ENCODE data around the gene WNT1.

The WNT1 gene

DNA sequence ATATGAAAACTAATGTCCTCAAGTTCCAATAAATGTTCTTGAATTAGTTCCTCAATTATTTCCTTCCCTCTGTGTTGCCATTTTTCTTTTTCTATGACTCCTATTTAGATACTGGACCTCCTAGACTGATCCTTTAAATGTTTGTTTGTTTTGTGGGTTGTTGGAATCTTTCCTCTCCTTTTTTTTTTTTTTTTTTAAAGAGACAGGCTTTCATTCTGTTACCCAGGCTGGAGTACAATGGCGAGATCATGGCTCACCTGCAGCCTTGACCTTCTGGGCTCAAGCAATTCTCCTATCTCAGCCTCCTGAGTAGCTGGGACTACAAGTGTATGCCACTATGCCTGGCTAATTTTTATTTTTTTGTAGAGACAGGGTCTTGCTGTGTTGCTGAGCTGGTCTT, 30.8 kb downstream of the WNT1 start:
- ChIA-PET POLR2A (no interaction called here), CTCF (interaction anchor here (1.5 to 14.3 kb wide), 4 partner anchors 9 to 31 kb away, joined by 5 to 253 read pairs (median 12); partner anchors contain the start of genes DDN, PRKAG1 and WNT1)
- DNase-seq (ENCODE audit: extremely low spot score): no peak
- TF ChIP-seq, protein P1, sequence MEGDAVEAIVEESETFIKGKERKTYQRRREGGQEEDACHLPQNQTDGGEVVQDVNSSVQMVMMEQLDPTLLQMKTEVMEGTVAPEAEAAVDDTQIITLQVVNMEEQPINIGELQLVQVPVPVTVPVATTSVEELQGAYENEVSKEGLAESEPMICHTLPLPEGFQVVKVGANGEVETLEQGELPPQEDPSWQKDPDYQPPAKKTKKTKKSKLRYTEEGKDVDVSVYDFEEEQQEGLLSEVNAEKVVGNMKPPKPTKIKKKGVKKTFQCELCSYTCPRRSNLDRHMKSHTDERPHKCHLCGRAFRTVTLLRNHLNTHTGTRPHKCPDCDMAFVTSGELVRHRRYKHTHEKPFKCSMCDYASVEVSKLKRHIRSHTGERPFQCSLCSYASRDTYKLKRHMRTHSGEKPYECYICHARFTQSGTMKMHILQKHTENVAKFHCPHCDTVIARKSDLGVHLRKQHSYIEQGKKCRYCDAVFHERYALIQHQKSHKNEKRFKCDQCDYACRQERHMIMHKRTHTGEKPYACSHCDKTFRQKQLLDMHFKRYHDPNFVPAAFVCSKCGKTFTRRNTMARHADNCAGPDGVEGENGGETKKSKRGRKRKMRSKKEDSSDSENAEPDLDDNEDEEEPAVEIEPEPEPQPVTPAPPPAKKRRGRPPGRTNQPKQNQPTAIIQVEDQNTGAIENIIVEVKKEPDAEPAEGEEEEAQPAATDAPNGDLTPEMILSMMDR (IDR thresholded peaks at IDR 0.05; ENCODE audit: control extremely low read depth, extremely low read depth, low read depth, missing control alignments): no peak

DNA sequence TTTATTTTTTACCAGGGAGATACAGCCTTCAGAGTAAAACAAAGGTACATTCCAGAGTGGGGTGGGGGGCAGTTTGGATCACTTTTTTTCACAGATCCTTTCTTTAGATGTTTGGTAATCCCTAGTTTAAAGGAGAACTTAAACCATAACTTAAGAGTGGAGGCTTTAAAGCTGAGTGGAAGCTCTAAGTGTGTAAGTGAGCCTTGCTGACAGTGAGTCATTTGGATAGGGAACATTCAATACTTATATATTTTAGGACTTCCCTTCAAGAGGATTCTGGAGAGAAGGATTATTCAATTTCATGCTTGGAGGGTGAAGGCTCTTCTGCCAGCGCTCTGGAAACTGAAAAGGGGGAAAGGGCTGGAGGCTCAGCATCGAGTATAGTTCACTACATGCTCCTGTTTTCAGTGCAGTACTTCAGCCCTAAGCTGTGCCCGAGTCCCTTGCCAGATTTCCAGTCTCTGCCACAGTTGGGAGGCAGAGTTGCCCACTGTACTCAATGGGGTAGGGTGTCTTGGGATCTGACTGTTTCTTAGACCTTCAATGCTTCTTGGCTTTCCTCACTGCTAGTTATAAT, 32.1 kb downstream of the WNT1 start:
- no peak for DNase-seq (ENCODE audit: extremely low spot score)
- TF ChIP-seq, protein P1 (IDR thresholded peaks at IDR 0.05; ENCODE audit: control extremely low read depth, extremely low read depth, low read depth, missing control alignments): no peak
- ChIA-PET CTCF (interaction anchor here (2.8 to 14.3 kb wide), 2 partner anchors 8 to 11 kb away, joined by 6 to 253 read pairs; partner anchors contain the start of genes DDN and PRKAG1), POLR2A (no interaction called here)

DNA sequence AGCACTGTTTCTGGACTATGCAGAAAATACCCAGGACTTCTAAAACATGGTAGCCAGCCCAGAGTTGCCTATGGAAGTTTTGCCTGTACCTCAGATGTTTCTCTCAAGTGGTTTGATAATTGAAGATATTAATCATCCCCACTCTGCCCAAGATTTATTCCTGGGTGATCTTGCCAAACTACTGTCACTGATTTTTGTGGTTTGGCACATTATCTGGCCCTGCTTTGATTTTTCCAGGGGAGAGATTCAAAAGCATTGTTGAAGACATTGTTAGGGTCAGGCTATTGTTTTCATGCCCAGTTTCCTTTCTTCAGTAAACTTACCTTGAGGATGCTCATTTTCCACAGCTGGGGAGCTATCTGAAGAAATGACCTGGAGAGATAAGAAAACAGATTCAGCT, 34.6 kb downstream of the WNT1 start:
- DNase-seq (ENCODE audit: extremely low spot score): no peak
- CTCF ChIA-PET: interaction anchor here (0.6 to 14.3 kb wide), 4 partner anchors 10 to 75 kb away, joined by 3 to 253 read pairs (median 4); partner anchors contain the start of gene DDN
- TF ChIP-seq, protein P1 (IDR thresholded peaks at IDR 0.05; ENCODE audit: control extremely low read depth, extremely low read depth, low read depth, missing control alignments): no peak
- POLR2A ChIA-PET: no interaction called here

DNA sequence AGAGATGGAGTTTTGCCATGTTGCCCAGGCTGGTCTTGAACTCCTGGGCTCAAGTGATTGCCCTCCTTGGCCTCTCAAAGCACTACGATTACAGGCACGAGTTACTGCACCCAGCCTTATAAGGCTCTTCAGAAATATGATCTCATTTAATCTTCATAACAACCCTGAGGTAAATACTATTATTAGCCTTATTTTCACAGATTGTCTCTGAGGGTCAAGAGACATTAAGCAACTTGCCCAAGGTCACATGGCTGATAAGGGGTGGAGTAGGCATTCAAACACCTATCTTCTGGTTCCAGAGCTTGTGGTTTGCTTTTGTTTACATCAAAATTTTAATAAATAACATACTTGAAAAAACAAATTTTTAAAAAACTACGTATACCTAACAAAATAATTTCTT, 35.3 kb downstream of the WNT1 start:
- CTCF ChIA-PET: interaction anchor here (0.8 to 14.3 kb wide), 5 partner anchors 10 to 45 kb away, joined by 3 to 253 read pairs (median 5); partner anchors contain the start of gene DDN
- POLR2A ChIA-PET: no interaction called here
- TF ChIP-seq, protein P1 (IDR thresholded peaks at IDR 0.05; ENCODE audit: control extremely low read depth, extremely low read depth, low read depth, missing control alignments): no peak
- no peak for DNase-seq (ENCODE audit: extremely low spot score)

DNA sequence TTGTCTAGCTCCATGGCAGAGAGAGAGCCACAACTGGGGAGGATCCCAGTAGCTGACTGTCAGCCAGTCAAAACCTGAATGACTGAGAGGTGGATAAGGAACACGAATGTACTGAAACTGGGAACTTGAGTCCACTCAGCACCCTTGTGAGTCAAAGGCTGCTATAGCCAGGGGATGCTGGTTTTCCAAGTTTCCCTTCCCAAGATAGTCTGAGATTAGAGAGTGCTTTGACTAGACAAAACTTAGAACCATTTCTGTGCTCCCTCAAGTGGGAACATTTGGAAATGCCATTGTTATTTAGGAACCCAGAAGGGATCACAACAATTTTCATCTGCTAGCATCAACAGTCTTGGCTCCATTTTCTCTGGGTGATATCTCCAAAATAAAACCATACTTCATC, 36.4 kb downstream of the WNT1 start:
- CTCF ChIA-PET: interaction anchor here (1.0 to 14.3 kb wide), 6 partner anchors 13 to 75 kb away, joined by 3 to 253 read pairs (median 5); partner anchors contain the start of genes DDN and WNT1
- no peak for DNase-seq (ENCODE audit: extremely low spot score)

DNA sequence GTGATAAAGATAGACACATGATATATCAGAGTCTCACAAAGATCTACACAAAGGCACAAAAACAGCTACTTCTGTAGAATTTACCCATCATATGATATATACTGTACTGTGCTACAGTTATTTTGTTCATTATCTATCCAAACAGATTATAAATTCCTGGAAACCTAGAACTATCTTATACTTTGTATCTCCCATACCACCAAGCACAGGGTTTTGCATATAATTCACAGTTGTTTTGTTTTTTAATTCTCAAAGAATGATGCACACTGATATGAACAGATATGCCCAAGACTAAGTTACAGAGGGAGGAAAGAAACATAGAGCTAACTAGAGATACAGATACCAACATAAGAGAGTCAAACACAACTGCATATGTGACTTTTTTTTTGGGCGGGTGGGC, 37.1 kb downstream of the WNT1 start:
- DNase-seq (ENCODE audit: extremely low spot score): no peak
- TF ChIP-seq, protein P1 (IDR thresholded peaks at IDR 0.05; ENCODE audit: control extremely low read depth, extremely low read depth, low read depth, missing control alignments): no peak
- POLR2A ChIA-PET: interaction anchor here (0.8 kb wide), 1 partner anchor 22 kb away, joined by 3 read pairs; no protein-coding TSS in a partner anchor
- CTCF ChIA-PET: interaction anchor here (1.2 to 14.3 kb wide), 5 partner anchors 13 to 36 kb away, joined by 4 to 253 read pairs (median 6); partner anchors contain the start of genes DDN and WNT1

More for the DNA sequence above, 36.4 kb downstream of the WNT1 start:
- TF ChIP-seq, protein P1 (IDR thresholded peaks at IDR 0.05; ENCODE audit: control extremely low read depth, extremely low read depth, low read depth, missing control alignments): no peak
- POLR2A ChIA-PET: no interaction called here

All from GM10248 (cell line).